Activated naive CD4-positive, alpha-beta T cell treated with anti-CD3 and anti-CD28 coated beads, Interleukin-2, amount 10 ng/mL, durations not matched to agents 7 days and 5 days (primary cell): ENCODE results near the gene KAZN.

Source experiments
- CTCF ChIA-PET: fragments of 350-600 bp; sonication (Branson Sonifier 250); formaldehyde crosslinking; loops from one replicate; lab custom pipeline; 2021; ENCODE audit warnings: antibody characterized with exemption; lab: Charles Lee
- DNase-seq: peaks from one replicate; pipeline ENCODE4 v3.0.0-alpha.2; 2020
- H3K27ac Mint-ChIP-seq: one replicate; pipeline ENCODE4 v1.8.0; 2021; ENCODE audit warnings: mild to moderate bottlenecking, moderate library complexity, mixed read lengths
- H3K27me3 Mint-ChIP-seq: one replicate; pipeline ENCODE4 v1.8.0; 2021; ENCODE audit warnings: mild to moderate bottlenecking, mixed read lengths
- H3K36me3 Mint-ChIP-seq: one replicate; pipeline ENCODE4 v1.8.0; 2021; ENCODE audit warnings: mixed read lengths
- H3K4me1 Mint-ChIP-seq: one replicate; pipeline ENCODE4 v1.8.0; 2021; ENCODE audit warnings: mixed read lengths
- H3K4me3 Mint-ChIP-seq: one replicate; pipeline ENCODE4 v1.8.0; 2021; ENCODE audit warnings: mild to moderate bottlenecking, moderate library complexity, mixed read lengths
- H3K9me3 Mint-ChIP-seq: one replicate; pipeline ENCODE4 v1.8.0; 2021; ENCODE audit warnings: mixed read lengths

The KAZN gene

GRCh38 chr1:14989931-14990728 lies 391.6 kb downstream of the KAZN start:
- CTCF ChIA-PET: no interaction called here
- H3K27me3 Mint-ChIP-seq: peaks cover 7% of the 10 kb centered on the region

DNA sequence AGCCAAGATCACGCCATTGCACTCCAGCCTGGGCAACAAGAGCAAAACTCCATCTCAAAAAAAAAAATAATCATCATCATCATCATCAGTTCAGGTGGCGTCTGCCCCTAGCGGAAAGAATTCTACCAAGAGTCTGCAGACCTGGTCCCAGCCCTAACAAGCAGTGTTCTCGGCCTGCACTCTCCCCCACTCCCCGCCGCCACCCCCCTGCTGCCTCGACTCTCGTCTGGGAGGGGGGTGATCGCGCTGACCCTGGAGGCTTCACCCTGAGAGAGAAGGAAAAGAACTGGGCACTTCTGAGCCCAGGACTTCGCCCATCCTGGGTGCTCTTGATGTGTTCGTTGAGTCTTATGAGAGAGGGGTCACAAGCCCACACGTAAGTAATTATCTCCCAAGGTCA lies 394.9 kb downstream of the KAZN start:
- no peak overlapping the region for H3K4me3 Mint-ChIP-seq
- no peaks in the 10 kb centered on the region for H3K36me3 Mint-ChIP-seq
- no peak overlapping the region for H3K27ac Mint-ChIP-seq
- peaks cover 4% of the 10 kb centered on the region for H3K27me3 Mint-ChIP-seq
- DNase-seq: no peak
- CTCF ChIA-PET: no interaction called here
- no peaks in the 10 kb centered on the region for H3K9me3 Mint-ChIP-seq
- H3K4me1 Mint-ChIP-seq: no peaks in the 10 kb centered on the region

More at GRCh38 chr1:14989931-14990728, 391.6 kb downstream of the KAZN start:
- Mint-ChIP-seq H3K4me1 (no peaks in the 10 kb centered on the region), H3K36me3 (no peaks in the 10 kb centered on the region), H3K4me3 (no peak overlapping the region), H3K27ac (no peak overlapping the region), H3K9me3 (no peaks in the 10 kb centered on the region)
- DNase-seq: no peak

GRCh38 chr1:14994148-14994547 lies 395.7 kb downstream of the KAZN start:
- Mint-ChIP-seq H3K27me3 (peaks cover 4% of the 10 kb centered on the region), H3K36me3 (no peaks in the 10 kb centered on the region), H3K27ac (no peak overlapping the region), H3K9me3 (no peaks in the 10 kb centered on the region), H3K4me1 (no peaks in the 10 kb centered on the region), H3K4me3 (no peak overlapping the region)
- CTCF ChIA-PET: no interaction called here
- no peak for DNase-seq

DNA sequence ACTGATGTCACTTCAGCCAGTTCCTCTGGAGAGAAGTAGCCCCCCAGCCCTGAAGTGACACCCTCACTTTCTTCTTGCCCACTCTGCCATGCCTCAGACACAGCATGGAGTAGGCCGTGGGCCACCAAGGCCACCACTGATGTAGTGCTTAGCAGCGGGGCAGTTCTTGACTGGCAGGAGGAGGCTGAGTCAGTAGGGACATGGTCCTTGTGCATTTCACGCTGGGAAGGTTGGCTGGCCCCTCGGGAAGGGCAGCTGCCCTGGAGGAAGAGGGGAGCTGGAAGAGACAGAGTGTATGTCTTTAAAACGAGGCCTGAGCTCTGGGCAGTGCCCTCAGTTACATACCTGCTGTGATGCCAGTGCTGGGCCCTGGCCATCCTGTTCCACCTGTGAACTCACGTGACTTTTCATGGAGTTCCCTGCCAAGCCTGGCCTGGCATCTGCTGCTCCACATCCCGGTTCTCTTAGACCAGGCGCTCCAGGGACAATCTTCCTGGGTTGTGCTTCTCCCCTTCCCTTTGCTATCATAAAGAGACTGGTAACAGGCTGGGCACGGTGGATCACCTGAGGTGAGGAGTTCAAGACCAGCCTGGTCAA lies 396.5 kb downstream of the KAZN start:
- Mint-ChIP-seq H3K9me3 (no peaks in the 10 kb centered on the region), H3K36me3 (no peaks in the 10 kb centered on the region), H3K27ac (no peak overlapping the region), H3K4me1 (no peaks in the 10 kb centered on the region), H3K27me3 (peaks cover 4% of the 10 kb centered on the region), H3K4me3 (no peak overlapping the region)
- DNase-seq: no peak
- CTCF ChIA-PET: no interaction called here

- no peaks in the 10 kb centered on the region for H3K9me3 Mint-ChIP-seq
- H3K36me3 Mint-ChIP-seq: no peaks in the 10 kb centered on the region
- CTCF ChIA-PET: no interaction called here
- H3K4me1 Mint-ChIP-seq: no peaks in the 10 kb centered on the region
- no peak overlapping the region for H3K4me3 Mint-ChIP-seq
- H3K27ac Mint-ChIP-seq: no peak overlapping the region
- H3K27me3 Mint-ChIP-seq: peaks cover 4% of the 10 kb centered on the region
- DNase-seq: no peak
These were observed 397.9 kb downstream of the KAZN start for GRCh38 chr1:14996133-14997050.

DNA sequence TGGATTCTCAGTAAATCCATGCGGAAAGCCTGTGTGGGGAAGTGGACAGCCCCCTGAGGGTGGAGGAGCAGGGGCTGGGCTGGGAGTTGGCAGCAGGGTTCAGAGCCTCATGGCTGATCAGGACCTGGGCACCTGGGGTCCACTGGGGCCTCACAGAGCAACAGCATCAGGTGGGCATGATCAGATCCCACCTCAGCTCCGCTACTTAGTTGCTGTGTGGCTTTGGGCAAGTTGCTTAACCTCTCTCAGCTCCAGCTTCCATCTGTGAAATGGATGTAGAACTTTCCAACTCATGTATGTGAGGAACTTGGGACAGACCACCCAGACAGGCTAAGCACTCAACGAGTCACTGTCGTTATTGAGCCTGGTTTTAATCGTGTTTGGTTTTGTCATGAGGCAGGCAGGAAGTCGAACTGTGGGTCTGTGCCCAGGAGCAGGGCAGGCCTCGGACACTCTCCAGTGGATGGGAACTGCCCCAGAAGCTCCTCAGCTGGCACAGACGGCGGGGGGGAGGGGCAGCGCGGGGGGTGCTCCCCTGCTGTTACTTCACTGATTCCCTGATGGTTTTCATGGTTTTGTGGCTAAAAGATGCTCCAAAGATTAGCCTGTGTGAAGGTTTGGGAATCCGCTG lies 399.3 kb downstream of the KAZN start:
- no peaks in the 10 kb centered on the region for H3K4me1 Mint-ChIP-seq
- H3K36me3 Mint-ChIP-seq: no peaks in the 10 kb centered on the region
- H3K4me3 Mint-ChIP-seq: no peak overlapping the region
- no peak for DNase-seq
- H3K9me3 Mint-ChIP-seq: no peaks in the 10 kb centered on the region
- no peak overlapping the region for H3K27ac Mint-ChIP-seq
- CTCF ChIA-PET: no interaction called here
- H3K27me3 Mint-ChIP-seq: peaks cover 4% of the 10 kb centered on the region

- DNase-seq: no peak
- no peaks in the 10 kb centered on the region for H3K4me1 Mint-ChIP-seq
- no peak overlapping the region for H3K4me3 Mint-ChIP-seq
- CTCF ChIA-PET: no interaction called here
- H3K9me3 Mint-ChIP-seq: no peaks in the 10 kb centered on the region
- H3K27me3 Mint-ChIP-seq: peaks cover 4% of the 10 kb centered on the region
- no peak overlapping the region for H3K27ac Mint-ChIP-seq
- no peaks in the 10 kb centered on the region for H3K36me3 Mint-ChIP-seq
These were observed 401.0 kb downstream of the KAZN start for GRCh38 chr1:14999441-14999840.

DNA sequence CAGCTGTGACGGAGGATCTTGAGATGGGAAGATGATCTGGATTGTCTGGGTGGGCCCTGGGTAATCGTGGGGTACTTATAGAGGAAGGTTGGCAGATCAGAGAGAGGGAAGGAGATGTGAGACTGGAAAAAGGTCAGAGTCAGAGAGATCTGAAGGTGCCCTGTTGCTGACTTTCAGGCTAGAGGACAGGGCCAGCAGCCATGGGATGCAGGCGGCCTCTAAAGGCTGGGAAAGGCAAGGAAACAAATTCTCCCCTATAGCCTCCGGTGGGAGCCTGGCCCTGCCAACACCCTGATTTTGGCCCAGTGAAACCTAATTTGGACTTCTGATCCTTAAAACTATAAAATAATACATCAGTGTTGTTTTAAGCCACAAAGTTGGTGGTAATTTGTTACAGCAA lies 401.5 kb downstream of the KAZN start:
- no peaks in the 10 kb centered on the region for H3K9me3 Mint-ChIP-seq
- no peaks in the 10 kb centered on the region for H3K36me3 Mint-ChIP-seq
- H3K4me1 Mint-ChIP-seq: no peaks in the 10 kb centered on the region
- DNase-seq: no peak
- CTCF ChIA-PET: no interaction called here
- H3K27ac Mint-ChIP-seq: no peak overlapping the region
- no peak overlapping the region for H3K4me3 Mint-ChIP-seq
- H3K27me3 Mint-ChIP-seq: peaks cover 4% of the 10 kb centered on the region

DNA sequence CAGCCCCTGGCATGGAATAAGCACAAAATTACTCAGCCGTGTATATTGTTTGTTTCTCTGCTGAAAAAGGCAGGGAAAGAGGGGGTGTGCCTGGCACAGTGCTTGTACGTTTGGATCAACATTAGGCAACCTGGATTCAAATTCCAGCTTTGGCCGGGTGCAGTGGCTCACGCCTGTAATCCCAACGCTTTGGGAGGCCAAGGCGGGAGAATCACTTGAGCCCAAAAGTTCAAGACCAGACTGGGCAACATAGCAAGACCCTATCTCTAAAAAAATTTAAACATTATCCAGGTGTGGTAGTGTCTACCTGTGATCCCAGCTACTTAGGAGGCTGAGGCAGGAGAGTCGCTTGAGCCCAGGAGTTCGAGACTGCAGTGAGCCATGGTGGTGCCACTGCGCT lies 402.2 kb downstream of the KAZN start:
- no peak for DNase-seq
- no peak overlapping the region for H3K4me3 Mint-ChIP-seq
- H3K27me3 Mint-ChIP-seq: peaks cover 4% of the 10 kb centered on the region
- CTCF ChIA-PET: no interaction called here
- H3K4me1 Mint-ChIP-seq: no peaks in the 10 kb centered on the region
- no peak overlapping the region for H3K27ac Mint-ChIP-seq
- H3K36me3 Mint-ChIP-seq: no peaks in the 10 kb centered on the region
- H3K9me3 Mint-ChIP-seq: no peaks in the 10 kb centered on the region

DNA sequence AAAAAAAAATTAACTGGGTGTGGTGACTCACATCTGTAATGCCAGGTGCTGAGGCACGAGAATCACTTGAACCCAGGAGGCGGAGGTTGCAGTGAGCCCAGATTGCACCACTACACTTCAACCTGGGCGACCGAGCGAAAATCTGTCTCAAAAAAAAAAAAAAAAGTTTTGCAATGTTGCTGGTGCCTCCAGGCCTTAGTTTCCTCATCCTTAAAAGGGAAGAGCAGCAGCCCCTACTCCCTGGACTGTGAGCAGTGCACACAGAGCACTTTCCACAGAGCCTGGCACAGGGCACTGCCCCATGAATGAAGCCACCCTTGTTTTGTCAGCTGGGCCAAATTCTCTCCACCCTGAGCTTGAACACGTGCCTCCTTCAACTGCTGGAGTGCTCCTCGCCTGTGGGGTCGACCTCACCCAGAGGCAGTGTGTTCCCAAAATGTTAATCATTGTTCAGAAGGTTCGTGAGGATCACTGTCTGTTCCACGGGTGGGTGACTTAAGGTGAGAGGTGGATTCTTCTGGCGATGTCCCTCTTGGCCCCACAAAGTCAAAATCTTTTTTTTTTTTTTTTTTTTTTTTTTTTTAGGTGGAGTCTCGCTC lies 402.9 kb downstream of the KAZN start:
- Mint-ChIP-seq H3K9me3 (no peaks in the 10 kb centered on the region), H3K27me3 (no peaks in the 10 kb centered on the region), H3K4me1 (no peaks in the 10 kb centered on the region), H3K27ac (no peak overlapping the region), H3K4me3 (no peak overlapping the region), H3K36me3 (no peaks in the 10 kb centered on the region)
- DNase-seq: no peak
- CTCF ChIA-PET: no interaction called here

DNA sequence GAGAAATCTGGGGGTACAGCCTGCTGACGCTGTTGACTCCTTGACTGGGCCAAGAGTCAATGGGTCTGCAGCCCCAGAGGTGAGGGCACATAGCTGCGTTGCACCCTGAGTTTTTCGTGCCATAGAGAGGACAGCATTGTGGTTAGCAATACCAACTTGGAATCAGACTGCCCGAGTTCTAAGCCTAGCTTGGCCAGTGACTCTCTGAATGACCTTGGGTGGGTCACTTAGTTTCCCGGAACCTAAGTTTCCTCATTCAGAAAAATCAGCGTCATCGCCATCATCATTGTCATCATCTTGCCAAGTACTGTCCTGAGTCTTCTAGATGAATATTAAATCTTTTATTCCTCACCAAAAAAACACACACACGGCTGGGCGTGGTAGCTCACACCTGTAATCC lies 403.8 kb downstream of the KAZN start:
- no peak overlapping the region for H3K4me3 Mint-ChIP-seq
- no peak overlapping the region for H3K27ac Mint-ChIP-seq
- no peak for DNase-seq
- no peaks in the 10 kb centered on the region for H3K27me3 Mint-ChIP-seq
- CTCF ChIA-PET: no interaction called here
- no peaks in the 10 kb centered on the region for H3K36me3 Mint-ChIP-seq
- no peaks in the 10 kb centered on the region for H3K4me1 Mint-ChIP-seq
- no peaks in the 10 kb centered on the region for H3K9me3 Mint-ChIP-seq

- H3K4me3 Mint-ChIP-seq: no peak overlapping the region
These were observed 405.9 kb downstream of the KAZN start for GRCh38 chr1:15004396-15004795.

GRCh38 chr1:15005116-15005515 lies 406.6 kb downstream of the KAZN start:
- H3K4me1 Mint-ChIP-seq: no peaks in the 10 kb centered on the region
- H3K4me3 Mint-ChIP-seq: no peak overlapping the region
- H3K27me3 Mint-ChIP-seq: peaks cover 7% of the 10 kb centered on the region
- CTCF ChIA-PET: no interaction called here
- peaks cover 2% of the 10 kb centered on the region for H3K9me3 Mint-ChIP-seq
- H3K27ac Mint-ChIP-seq: no peak overlapping the region
- DNase-seq: no peak
- H3K36me3 Mint-ChIP-seq: no peaks in the 10 kb centered on the region

More at GRCh38 chr1:15004396-15004795, 405.9 kb downstream of the KAZN start:
- no peak overlapping the region for H3K27ac Mint-ChIP-seq
- DNase-seq: no peak
- H3K27me3 Mint-ChIP-seq: peaks cover 5% of the 10 kb centered on the region
- no peaks in the 10 kb centered on the region for H3K4me1 Mint-ChIP-seq
- no peaks in the 10 kb centered on the region for H3K9me3 Mint-ChIP-seq
- CTCF ChIA-PET: no interaction called here
- H3K36me3 Mint-ChIP-seq: no peaks in the 10 kb centered on the region

GRCh38 chr1:15007368-15007767 lies 408.9 kb downstream of the KAZN start:
- no peaks in the 10 kb centered on the region for H3K36me3 Mint-ChIP-seq
- H3K27ac Mint-ChIP-seq: no peak overlapping the region
- H3K4me1 Mint-ChIP-seq: no peaks in the 10 kb centered on the region
- CTCF ChIA-PET: no interaction called here
- H3K9me3 Mint-ChIP-seq: peaks cover 2% of the 10 kb centered on the region
- DNase-seq: no peak
- H3K4me3 Mint-ChIP-seq: no peak overlapping the region
- peaks cover 7% of the 10 kb centered on the region for H3K27me3 Mint-ChIP-seq
